H1 (cell line): ENCODE data around the gene VSIG2. TPM values are rescaled to one million over a fixed set of nuclear protein-coding genes. Genes with fewer than 3 reads are reported as not detected.

ENCODE experiments used
- ATF2 ChIP-seq: IDR thresholded peaks from 2 replicates; pipeline ENCODE4 v1.6.1; 2012; ENCODE audit warnings: low read length, inconsistent platforms
- CBX5 ChIP-seq: fragments of 300-800, 300-1000 bp; sonication (generic); IDR thresholded peaks from 2 replicates; pipeline ENCODE4 v1.7.1; 2016; ENCODE audit warnings: antibody characterized with exemption, low read length, low read depth
- CEBPB ChIP-seq: IDR thresholded peaks from 2 replicates; pipeline ENCODE4 v1.6.1; 2012; ENCODE audit warnings: low read depth, low read length
- CHD1 ChIP-seq: IDR thresholded peaks from 2 replicates; pipeline ENCODE4 v1.6.1; 2012; ENCODE audit warnings: low read depth, low read length, improper control_type of control experiment
- CTBP2 ChIP-seq: IDR thresholded peaks from 2 replicates; pipeline ENCODE4 v1.7.0; 2011; ENCODE audit warnings: borderline replicate concordance, mild to moderate bottlenecking, moderate library complexity, mixed read lengths, low read length; ENCODE audit not compliant: insufficient read depth, insufficient read length
- EP300 ChIP-seq, 2 experiments: IDR thresholded peaks; 1 replicate in 1 of 2; 2 replicates in 1 of 2; pipeline ENCODE4 v1.6.1; 2011 to 2012; ENCODE audit warnings: low read depth in 2 of 2, low read length in 2 of 2, mild to moderate bottlenecking in 2 of 2, borderline replicate concordance in 1 of 2, inconsistent platforms in 1 of 2, moderate library complexity in 1 of 2
- HDAC2 ChIP-seq, 2 experiments: fragments of 300-600 bp in 1 of 2; sonication (generic) in 1 of 2; IDR thresholded peaks; 2 replicates each; pipeline ENCODE4 v1.6.1; 2011 to 2012; ENCODE audit warnings: low read depth in 2 of 2, low read length in 2 of 2, mild to moderate bottlenecking in 2 of 2, moderate library complexity in 2 of 2, borderline replicate concordance in 1 of 2, inconsistent platforms in 1 of 2
- POLR2A ChIP-seq, 2 experiments: IDR thresholded peaks; 1 replicate in 1 of 2; 2 replicates in 1 of 2; pipeline ENCODE4 v1.6.1; 2011; ENCODE audit warnings: low read depth in 2 of 2, low read length in 2 of 2, mild to moderate bottlenecking in 2 of 2; ENCODE audit errors: control extremely low read depth in 1 of 2
- SAP30 ChIP-seq: fragments of 300-600 bp; sonication (generic); IDR thresholded peaks from 2 replicates; pipeline ENCODE4 v1.7.1; 2012; ENCODE audit warnings: low read length, moderate library complexity, mild to moderate bottlenecking, inconsistent platforms; ENCODE audit not compliant: insufficient read depth, insufficient replicate concordance
- SIN3A ChIP-seq, 2 experiments: IDR thresholded peaks in 1 of 2; conservative IDR thresholded peaks in 1 of 2; 2 replicates each; pipeline ENCODE4 v1.6.1; 2011 to 2012; ENCODE audit warnings: low read length in 2 of 2, improper control_type of control experiment in 1 of 2, low read depth in 1 of 2, mild to moderate bottlenecking in 1 of 2
- SP2 ChIP-seq: IDR thresholded peaks from 2 replicates; pipeline ENCODE4 v1.6.1; 2012; ENCODE audit warnings: mild to moderate bottlenecking, low read length, inconsistent platforms
- TBP ChIP-seq: IDR thresholded peaks from 2 replicates; pipeline ENCODE4 v1.6.1; 2011; ENCODE audit warnings: low read depth, low read length, improper control_type of control experiment
- polyA plus RNA-seq, 7 experiments: library from polyadenylated mRNA; depleted of rRNA in 3 of 7; stranded (reverse) in 5 of 7; unstranded in 2 of 7; fragments of >200 nt in 5 of 7; fragments of 200-250 nt in 2 of 7; gene quantifications; 1 replicate in 5 of 7; 2 replicates in 1 of 7; 4 replicates in 1 of 7; pipeline versions ENCODE4 v1.2.1 to v1.2.3, GENCODE V29; 2011 to 2013; ENCODE audit warnings: missing spikeins in 2 of 7, mixed read lengths in 2 of 7
- total RNA-seq: library from RNA; stranded (reverse); fragmentation: NEBNext Ultra II Directional; extraction: Animal tissue kit (Norgen Biotek cat#: 25700); gene quantifications from 2 replicates; pipeline ENCODE4 v1.2.1, GENCODE V29; 2021

VSIG2 gene
- total and polyA plus RNA-seq, 2 of the 8 experiments (the other 6 are each of a cell fraction or from before 2014, with no cell fraction given): 0.18 TPM; not detected in 1

GRCh38 chr11:124758355-124759265 is 6.6 kb upstream of the VSIG2 start (continued):
- TF ChIP-seq ATF2 (no peak), CHD1 (no peak), HDAC2 (IDR thresholded peaks at IDR 0.05; ENCODE audit: borderline replicate concordance in 1 of 2, low read depth in 2 of 2, low read length in 2 of 2) (peak; percentile 25 to 40; a peak in 1 of 4 replicates), SIN3A (conservative IDR thresholded peaks at IDR 0.05 in 1 of 2, IDR thresholded peaks at IDR 0.05 in 1 of 2; ENCODE audit: low read depth in 1 of 2, low read length in 2 of 2) (peak in 1 of 2 experiments; percentile 60; a peak in 1 of 4 replicates), TBP (no peak), CEBPB (no peak), CTBP2 (peak; percentile 99), SAP30 (no peak), SP2 (no peak), CBX5 (no peak), EP300 (IDR thresholded peaks at IDR 0.05; ENCODE audit: borderline replicate concordance in 1 of 2, low read depth in 2 of 2, low read length in 2 of 2) (no peak), POLR2A (IDR thresholded peaks at IDR 0.05; ENCODE audit: control extremely low read depth in 1 of 2, low read depth in 2 of 2, low read length in 2 of 2) (no peak)
